Keratinocyte (primary cell): ENCODE results near the gene SLC38A1. TPM values are rescaled to one million over a fixed set of nuclear protein-coding genes. Genes with fewer than 3 reads are reported as not detected.

Experiments
- DNase-seq: peaks from one replicate; pipeline ENCODE4 v3.0.0-alpha.2; 2011; ENCODE audit warnings: low read depth, missing footprints, low spot score
- FAIRE-seq: peaks from 2 replicates; lab custom pipeline; 2011; peaks lifted over from hg19 to GRCh38; lab: Jason Lieb, UNC
- H2AFZ ChIP-seq: 2 replicates; pipeline ENCODE4 v1.6.0; 2012; ENCODE audit warnings: low read length, control low read depth, inconsistent platforms; ENCODE audit not compliant: control insufficient read depth
- H3K27ac ChIP-seq: 2 replicates; pipeline ENCODE4 v1.5.1; 2011; ENCODE audit warnings: low read length; ENCODE audit not compliant: control insufficient read depth, insufficient read depth
- H3K27me3 ChIP-seq: 3 replicates; pipeline ENCODE4 v1.6.0; 2011; ENCODE audit warnings: low read length; ENCODE audit not compliant: control insufficient read depth, insufficient read depth; ENCODE audit errors: extremely low read depth
- H3K36me3 ChIP-seq, 2 experiments: 2 replicates in 1 of 2; 3 replicates in 1 of 2; pipeline ENCODE4 v1.5.1; 2011; ENCODE audit warnings: low read length in 2 of 2, mild to moderate bottlenecking in 1 of 2; ENCODE audit not compliant: control insufficient read depth in 2 of 2, insufficient read depth in 2 of 2; ENCODE audit errors: extremely low read depth in 1 of 2
- H3K4me1 ChIP-seq: 3 replicates; pipeline ENCODE4 v1.5.1; 2011; ENCODE audit warnings: low read length; ENCODE audit not compliant: control insufficient read depth, insufficient read depth; ENCODE audit errors: extremely low read depth
- H3K4me2 ChIP-seq: 3 replicates; pipeline ENCODE4 v1.6.0; 2011; ENCODE audit warnings: low read depth, low read length; ENCODE audit not compliant: control insufficient read depth, insufficient read depth; ENCODE audit errors: extremely low read depth
- H3K4me3 ChIP-seq, 3 experiments: fragments of 200-600 bp in 1 of 3; sonication (generic) in 1 of 3; 2 replicates in 2 of 3; 3 replicates in 1 of 3; pipeline ENCODE4 v1.5.1; 2011 to 2016; ENCODE audit warnings: low read length in 3 of 3, mild to moderate bottlenecking in 3 of 3, control low read depth in 2 of 3, inconsistent platforms in 1 of 3, low read depth in 1 of 3, mixed read lengths in 1 of 3, mixed run types in 1 of 3, moderate library complexity in 1 of 3; ENCODE audit not compliant: control insufficient read depth in 2 of 3, insufficient read depth in 2 of 3; ENCODE audit errors: extremely low read depth in 1 of 3
- H3K79me2 ChIP-seq: 2 replicates; pipeline ENCODE4 v1.6.0; 2012; ENCODE audit warnings: low read length; ENCODE audit not compliant: control insufficient read depth, insufficient read depth
- H3K9ac ChIP-seq: 3 replicates; pipeline ENCODE4 v1.6.0; 2011; ENCODE audit warnings: low read length; ENCODE audit not compliant: control insufficient read depth, insufficient read depth; ENCODE audit errors: extremely low read depth
- H3K9me1 ChIP-seq: 3 replicates; pipeline ENCODE4 v1.6.0; 2011; ENCODE audit warnings: low read length; ENCODE audit not compliant: control insufficient read depth, insufficient read depth; ENCODE audit errors: extremely low read depth
- H3K9me3 ChIP-seq: 2 replicates; pipeline ENCODE4 v1.5.1; 2012; ENCODE audit warnings: low read depth, low read length; ENCODE audit not compliant: control insufficient read depth
- H4K20me1 ChIP-seq: 3 replicates; pipeline ENCODE4 v1.6.0; 2011; ENCODE audit warnings: low read length; ENCODE audit not compliant: control insufficient read depth, insufficient read depth; ENCODE audit errors: extremely low read depth
- CTCF ChIP-seq, 3 experiments: IDR thresholded peaks in 1 of 3; conservative IDR thresholded peaks in 1 of 3; optimal IDR thresholded peaks in 1 of 3; 2 replicates in 2 of 3; 3 replicates in 1 of 3; pipeline versions ENCODE3 to v1.5.1; 2011; ENCODE audit warnings: low read length in 3 of 3, mild to moderate bottlenecking in 3 of 3, moderate library complexity in 2 of 3, control low read depth in 1 of 3, inconsistent platforms in 1 of 3; ENCODE audit not compliant: insufficient read depth in 2 of 3; ENCODE audit errors: extremely low read depth in 1 of 3
- EZH2 ChIP-seq: IDR thresholded peaks from one replicate; pipeline ENCODE4 v1.6.1; 2012; ENCODE audit warnings: inconsistent platforms, mild to moderate bottlenecking, low read length, moderate library complexity
- dilution Hi-C: fragments of 300-500 bp; cut with MboI; formaldehyde crosslinking; loops from one replicate; pipeline ENCODE4 v1.7.0; 2020; ENCODE audit warnings: low sequenced_read_pairs; ENCODE audit not compliant: extremely low pct_ligation_motif_present
- polyA plus RNA-seq, 5 experiments: library from polyadenylated mRNA; depleted of rRNA in 3 of 5; stranded (reverse) in 3 of 5; stranded (forward) in 1 of 5; unstranded in 1 of 5; fragments of >200 nt; gene quantifications; 1 replicate in 1 of 5; 2 replicates in 3 of 5; 3 replicates in 1 of 5; pipeline versions ENCODE4 v1.2.1 to v1.2.3, GENCODE V29; 2011 to 2012; ENCODE audit warnings: missing spikeins in 2 of 5, low read depth in 1 of 5, low replicate concordance in 1 of 5

The SLC38A1 gene
- polyA plus RNA-seq, 1 donor (not counting 4 experiments of a cell fraction or from before 2014, with no cell fraction given) = 134 TPM

GRCh38 chr12:46266869-46267574 is 1.8 kb downstream of the SLC38A1 start:
- dilution Hi-C loops = no loop called here
- H4K20me1 ChIP-seq = peaks cover 20% of the 10 kb centered on the region
- H3K27me3 ChIP-seq = no peaks in the 10 kb centered on the region
- TF ChIP-seq EZH2 (no peak), CTCF (optimal IDR thresholded peaks at IDR 0.05 in 1 of 3, IDR thresholded peaks at IDR 0.05 in 1 of 3, conservative IDR thresholded peaks at IDR 0.05 in 1 of 3; ENCODE audit: extremely low read depth in 1 of 3, insufficient read depth in 2 of 3, low read length in 3 of 3) (no peak)
- DNase-seq (no peak), FAIRE-seq (no peak)
- H3K9me1 ChIP-seq = peaks cover 2% of the 10 kb centered on the region
- no peak overlapping the region for H2AFZ ChIP-seq
- peak overlapping the region; percentile 83 for H3K4me2 ChIP-seq
- peak overlapping the region; percentile 97 for H3K27ac ChIP-seq
- peaks cover 0 to 6% of the 10 kb centered on the region in 2 experiments for H3K36me3 ChIP-seq
- no peaks in the 10 kb centered on the region for H3K9me3 ChIP-seq
- peaks cover 47% of the 10 kb centered on the region for H3K4me1 ChIP-seq
- peak overlapping the region; percentile 91 for H3K9ac ChIP-seq
- H3K79me2 ChIP-seq = peaks cover 64% of the 10 kb centered on the region
- H3K4me3 ChIP-seq = peak overlapping the region; percentile 78 to 88 (median 86)

DNA sequence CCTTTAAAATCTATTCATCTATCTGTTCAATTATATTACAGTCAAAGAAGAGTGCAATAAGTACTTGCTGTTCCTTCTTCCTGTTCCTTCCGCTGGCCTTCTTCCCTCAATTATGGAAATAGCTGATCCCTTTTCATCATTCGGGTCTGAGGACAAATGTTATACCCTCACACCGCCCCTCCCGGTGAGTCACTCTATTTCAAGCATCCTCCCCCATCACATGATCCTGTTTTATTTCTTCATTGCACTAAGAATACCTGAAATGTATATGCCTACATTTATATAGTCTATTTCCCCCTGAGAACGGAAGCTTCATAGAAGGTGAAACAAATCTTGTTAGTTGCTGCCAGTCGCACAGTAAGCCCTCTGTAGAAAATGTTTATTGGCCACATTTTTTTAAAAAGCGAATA is 2.5 kb downstream of the SLC38A1 start:
- Histone ChIP-seq H3K9me1 (peaks cover 5% of the 10 kb centered on the region), H4K20me1 (peaks cover 20% of the 10 kb centered on the region), H3K27ac (peak overlapping the region; percentile 97), H3K9me3 (no peaks in the 10 kb centered on the region), H3K79me2 (peaks cover 70% of the 10 kb centered on the region), H3K9ac (peak overlapping the region; percentile 91), H3K4me2 (peak overlapping the region; percentile 83), H3K27me3 (no peaks in the 10 kb centered on the region), H3K4me3 (peak overlapping the region; percentile 78 to 88 (median 86)), H2AFZ (no peak overlapping the region), H3K36me3 (peaks cover 0 to 6% of the 10 kb centered on the region in 2 experiments), H3K4me1 (peaks cover 53% of the 10 kb centered on the region)
- TF ChIP-seq CTCF (optimal IDR thresholded peaks at IDR 0.05 in 1 of 3, IDR thresholded peaks at IDR 0.05 in 1 of 3, conservative IDR thresholded peaks at IDR 0.05 in 1 of 3; ENCODE audit: extremely low read depth in 1 of 3, insufficient read depth in 2 of 3, low read length in 3 of 3) (no peak), EZH2 (no peak)
- dilution Hi-C loops = no loop called here
- DNase-seq = no peak
- peak; percentile 41 for FAIRE-seq
